ENCODE results near the gene SLC24A4.

The SLC24A4 gene

GRCh38 chr14:92384461-92385133, 61.6 kb downstream of the SLC24A4 start:
- no peak overlapping the region for H3K4me3 ChIP-seq (ENCODE audit: control insufficient read depth, low read depth, low read length)
- TF ChIP-seq CTCF (conservative IDR thresholded peaks at IDR 0.05; ENCODE audit: control insufficient read depth, insufficient read depth, low read depth, low read length): no peak
- DNase-seq (ENCODE audit: low read depth): no peak

GRCh38 chr14:92385561-92385960, 62.6 kb downstream of the SLC24A4 start:
- no peak overlapping the region for H3K4me3 ChIP-seq (ENCODE audit: control insufficient read depth, low read depth, low read length)
- DNase-seq (ENCODE audit: low read depth): no peak
- no peak for TF ChIP-seq CTCF (conservative IDR thresholded peaks at IDR 0.05; ENCODE audit: control insufficient read depth, insufficient read depth, low read depth, low read length)

GRCh38 chr14:92386165-92386564, 63.2 kb downstream of the SLC24A4 start:
- no peak for TF ChIP-seq CTCF (conservative IDR thresholded peaks at IDR 0.05; ENCODE audit: control insufficient read depth, insufficient read depth, low read depth, low read length)
- DNase-seq (ENCODE audit: low read depth): no peak
- no peak overlapping the region for H3K4me3 ChIP-seq (ENCODE audit: control insufficient read depth, low read depth, low read length)

GRCh38 chr14:92386637-92387036, 63.7 kb downstream of the SLC24A4 start:
- no peak overlapping the region for H3K4me3 ChIP-seq (ENCODE audit: control insufficient read depth, low read depth, low read length)
- DNase-seq (ENCODE audit: low read depth): no peak
- no peak for TF ChIP-seq CTCF (conservative IDR thresholded peaks at IDR 0.05; ENCODE audit: control insufficient read depth, insufficient read depth, low read depth, low read length)

GRCh38 chr14:92387578-92387977, 64.6 kb downstream of the SLC24A4 start:
- no peak for DNase-seq (ENCODE audit: low read depth)

GRCh38 chr14:92389598-92390158, 66.7 kb downstream of the SLC24A4 start:
- no peak for TF ChIP-seq CTCF (conservative IDR thresholded peaks at IDR 0.05; ENCODE audit: control insufficient read depth, insufficient read depth, low read depth, low read length)
- no peak overlapping the region for H3K4me3 ChIP-seq (ENCODE audit: control insufficient read depth, low read depth, low read length)
- DNase-seq (ENCODE audit: low read depth): no peak

More at GRCh38 chr14:92387578-92387977, 64.6 kb downstream of the SLC24A4 start:
- H3K4me3 ChIP-seq (ENCODE audit: control insufficient read depth, low read depth, low read length): no peak overlapping the region
- TF ChIP-seq CTCF (conservative IDR thresholded peaks at IDR 0.05; ENCODE audit: control insufficient read depth, insufficient read depth, low read depth, low read length): no peak

Data from fibroblast of mammary gland (primary cell).